Measurements from ENCODE around the gene LYPD5. TPM values are rescaled to one million over a fixed set of nuclear protein-coding genes. Genes with fewer than 3 reads are reported as not detected.

Gene LYPD5
- total and polyA plus RNA-seq, 2 of the 13 experiments (the other 11 are each of a cell fraction or from before 2014, with no cell fraction given): not detected

GRCh38 chr19:43784981-43785808 is 17.1 kb downstream of the LYPD5 start (continued):
- TF ChIP-seq NR2F6 (IDR thresholded peaks at IDR 0.05) (peak; percentile 40; the same call in 1 of the 2 replicates), NR2F6 (CRISPR knock-in tag; IDR thresholded peaks at IDR 0.05) (no peak; the same call in 1 of the 2 replicates), YY1 (IDR thresholded peaks at IDR 0.05; ENCODE audit: insufficient read depth, insufficient replicate concordance, low read depth, low read length) (peak; percentile 58), PHF20 (CRISPR knock-in tag; IDR thresholded peaks at IDR 0.05) (no peak), ZNF572 (CRISPR knock-in tag; IDR thresholded peaks at IDR 0.05) (0 out of 2 replicates have a peak, but pooled peaks have one; percentile 24), RXRB (CRISPR knock-in tag; IDR thresholded peaks at IDR 0.05; ENCODE audit: borderline replicate concordance) (peak; percentile 50; the same call in 1 of the 2 replicates)
- TF ChIP-seq, protein P1, sequence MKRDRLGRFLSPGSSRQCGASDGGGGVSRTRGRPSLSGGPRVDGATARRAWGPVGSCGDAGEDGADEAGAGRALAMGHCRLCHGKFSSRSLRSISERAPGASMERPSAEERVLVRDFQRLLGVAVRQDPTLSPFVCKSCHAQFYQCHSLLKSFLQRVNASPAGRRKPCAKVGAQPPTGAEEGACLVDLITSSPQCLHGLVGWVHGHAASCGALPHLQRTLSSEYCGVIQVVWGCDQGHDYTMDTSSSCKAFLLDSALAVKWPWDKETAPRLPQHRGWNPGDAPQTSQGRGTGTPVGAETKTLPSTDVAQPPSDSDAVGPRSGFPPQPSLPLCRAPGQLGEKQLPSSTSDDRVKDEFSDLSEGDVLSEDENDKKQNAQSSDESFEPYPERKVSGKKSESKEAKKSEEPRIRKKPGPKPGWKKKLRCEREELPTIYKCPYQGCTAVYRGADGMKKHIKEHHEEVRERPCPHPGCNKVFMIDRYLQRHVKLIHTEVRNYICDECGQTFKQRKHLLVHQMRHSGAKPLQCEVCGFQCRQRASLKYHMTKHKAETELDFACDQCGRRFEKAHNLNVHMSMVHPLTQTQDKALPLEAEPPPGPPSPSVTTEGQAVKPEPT (CRISPR knock-in tag; IDR thresholded peaks at IDR 0.05; ENCODE audit: low read depth): no peak

DNA sequence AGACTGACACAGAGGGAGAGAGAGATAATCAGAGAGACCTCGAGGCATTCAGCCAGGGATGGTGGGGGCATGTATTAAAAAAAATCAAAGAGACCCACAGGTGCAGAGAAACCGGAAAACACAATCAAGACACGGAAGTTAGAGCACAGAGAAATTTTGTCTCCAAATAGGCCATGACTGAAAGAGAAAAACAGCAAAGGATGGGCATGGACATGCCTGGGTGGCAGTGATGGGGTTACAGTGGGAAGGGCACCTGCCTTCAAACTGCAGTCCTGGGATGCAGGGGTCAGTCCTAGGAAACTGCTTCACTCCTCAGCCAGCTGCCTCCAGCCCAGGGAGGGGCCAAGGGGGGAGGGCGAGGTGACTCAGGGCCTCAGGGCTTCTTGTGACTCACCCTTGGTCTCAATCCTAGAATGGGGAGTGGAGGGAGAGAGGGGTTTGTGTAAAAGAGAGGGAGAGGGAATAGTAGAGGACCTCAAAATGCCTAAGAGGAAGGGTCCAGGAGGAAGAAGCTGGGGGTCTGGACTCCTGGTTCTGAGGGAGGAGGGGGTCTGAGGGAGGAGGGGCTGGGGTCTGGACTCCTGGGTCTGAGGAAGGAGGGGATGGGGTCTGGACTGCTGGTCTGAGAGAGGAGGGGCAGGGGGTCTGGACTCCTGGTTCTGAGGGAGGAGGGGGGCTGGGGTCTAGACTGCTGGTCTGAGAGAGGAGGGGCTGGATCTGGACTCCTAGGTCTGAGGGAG is 17.8 kb downstream of the LYPD5 start:
- Histone ChIP-seq H3K27ac (ENCODE audit: extremely low read length, insufficient read depth, low read length) (no peak overlapping the region), H3K4me3 (replicated peaks in 1 of 3; ENCODE audit: insufficient read depth in 1 of 3, low read depth in 2 of 3, low read length in 3 of 3) (no peak overlapping the region), H3K79me2 (ENCODE audit: insufficient read depth, low read length) (no peaks in the 10 kb centered on the region), H3K9me3 (ENCODE audit: low read length) (no peaks in the 10 kb centered on the region), H3K9ac (ENCODE audit: insufficient read depth, low read depth, low read length) (no peak overlapping the region), H3K4me2 (ENCODE audit: low read depth, low read length) (no peak overlapping the region), H4K20me1 (ENCODE audit: insufficient read depth, low read length) (no peaks in the 10 kb centered on the region), H2AFZ (ENCODE audit: low read length) (no peak overlapping the region), H3K27me3 (ENCODE audit: control insufficient read depth in 1 of 2, insufficient read depth in 2 of 2, low read length in 2 of 2) (no peaks in the 10 kb centered on the region), H3K4me1 (ENCODE audit: insufficient read depth, low read length) (peaks cover 26% of the 10 kb centered on the region), H3K36me3 (replicated peaks in 1 of 2; ENCODE audit: control insufficient read depth in 1 of 2, insufficient read depth in 2 of 2, low read length in 2 of 2) (no peaks in the 10 kb centered on the region)
- ChIA-PET POLR2A (no interaction called here), CTCF (ENCODE audit: low intra/inter-chr PET ratio, low total read pairs) (interaction anchor here (0.7 to 2.5 kb wide), 3 partner anchors 10 to 38 kb away, joined by 3 to 30 read pairs (median 4); no protein-coding TSS in a partner anchor)
- 17% methylated on average over 4 of the region's 4 CpGs for WGBS (ENCODE audit: low lambda C conversion rate)
- DNase-seq (ENCODE audit: low spot score) (no peak), ATAC-seq (no peak; the same call in 2 of the 3 replicates), FAIRE-seq (no peak)
- TF ChIP-seq SUZ12 (IDR thresholded peaks at IDR 0.05; ENCODE audit: low read depth, low read length): no peak
- peak; percentile 52; the same call in 1 of the 2 replicates for TF ChIP-seq FOSL2 (CRISPR knock-in tag; IDR thresholded peaks at IDR 0.05)
- TF ChIP-seq ZNF3 (CRISPR knock-in tag; IDR thresholded peaks at IDR 0.05): no peak
- no peak for TF ChIP-seq HBP1 (CRISPR knock-in tag; IDR thresholded peaks at IDR 0.05; ENCODE audit: low read depth)
- TF ChIP-seq ELF1 (CRISPR knock-in tag; IDR thresholded peaks at IDR 0.05): no peak
- no peak for TF ChIP-seq SALL1 (CRISPR knock-in tag; IDR thresholded peaks at IDR 0.05)
- TF ChIP-seq MTERF4 (CRISPR knock-in tag; IDR thresholded peaks at IDR 0.05): no peak
- no peak for TF ChIP-seq ZNF841 (CRISPR knock-in tag; IDR thresholded peaks at IDR 0.05; ENCODE audit: borderline replicate concordance)
- no TSS peak for BruUV-seq (replicated peaks)
- intact Hi-C loops (cut with micrococcal nuclease; ENCODE audit: unreplicated experiment): no loop called here
- in situ Hi-C loops (cut with HindIII; ENCODE audit: extremely low pct_ligation_motif_present, low pct_unique_long_range_greater_than_20kb): loop anchor here (5.0 kb wide), 1 partner anchor 37 kb away; no protein-coding TSS in a partner anchor

All from HepG2 (cell line).